NCI-H748 treated with DMSO at 0.1 percent for 48 hours (cell line): Measurements from ENCODE around the gene FNDC11.

ENCODE experiments used
- DNase-seq: peaks from one replicate; lab custom pipeline; 2025; lab: John Stamatoyannopoulos, UW

The FNDC11 gene

GRCh38 chr20:63525971-63526370 lies 28.0 kb upstream of the FNDC11 start:
- no peak for DNase-seq

GRCh38 chr20:63527184-63527583 lies 26.8 kb upstream of the FNDC11 start:
- DNase-seq, result no peak

- DNase-seq, result no peak
These were observed 24.6 kb upstream of the FNDC11 start for GRCh38 chr20:63529180-63529860.

GRCh38 chr20:63529861-63530787 lies 23.8 kb upstream of the FNDC11 start:
- DNase-seq, result no peak

- DNase-seq, result no peak
These were observed 23.2 kb upstream of the FNDC11 start for GRCh38 chr20:63530788-63531160.

- no peak for DNase-seq
These were observed 22.1 kb upstream of the FNDC11 start for GRCh38 chr20:63531686-63532448.

- DNase-seq, result no peak
These were observed 21.4 kb upstream of the FNDC11 start for GRCh38 chr20:63532449-63532971.

- DNase-seq, result no peak
These were observed 20.6 kb upstream of the FNDC11 start for GRCh38 chr20:63533388-63533787.

GRCh38 chr20:63533871-63534393 lies 20.0 kb upstream of the FNDC11 start:
- DNase-seq, result no peak

- DNase-seq, result no peak
These were observed 19.5 kb upstream of the FNDC11 start for GRCh38 chr20:63534427-63534830.

GRCh38 chr20:63534831-63535651 lies 18.9 kb upstream of the FNDC11 start:
- DNase-seq, result no peak

GRCh38 chr20:63536241-63536977 lies 17.6 kb upstream of the FNDC11 start:
- DNase-seq, result no peak

- no peak for DNase-seq
These were observed 16.9 kb upstream of the FNDC11 start, which contains the start of gene PTK6 for GRCh38 chr20:63536997-63537524. PTK6 (minus strand) TSS chr20:63537376; CDS start chr20:63537314, 62 bp downstream.

- DNase-seq, result peak; percentile 12
These were observed 16.3 kb upstream of the FNDC11 start for GRCh38 chr20:63537525-63538203.

- no peak for DNase-seq
These were observed 15.5 kb upstream of the FNDC11 start for GRCh38 chr20:63538204-63539091.

- DNase-seq, result no peak
These were observed 14.9 kb upstream of the FNDC11 start for GRCh38 chr20:63539092-63539430.

- no peak for DNase-seq
These were observed 14.3 kb upstream of the FNDC11 start for GRCh38 chr20:63539441-63540370.
